G401 (cell line): ENCODE data around the gene SLFN14. TPM values are rescaled to one million over a fixed set of nuclear protein-coding genes. Genes with fewer than 3 reads are reported as not detected.
"Not testable (repeated sequence)": the region's sequence is repeated elsewhere in the genome, so short reads cannot be mapped to it uniquely, and the experiment has no call there.

Experiments used
- DNase-seq: peaks from one replicate; pipeline ENCODE4 v3.0.0-alpha.2; 2015; ENCODE audit warnings: low spot score
- in situ Hi-C: cut with HindIII; loops from 2 replicates; pipeline ENCODE4 v1.10.0; 2016; ENCODE audit warnings: low sequenced_read_pairs, mixed read lengths
- total RNA-seq: library from RNA; depleted of rRNA; stranded (reverse); fragments of >200 nt; shearing (Covaris generic); gene quantifications from 2 replicates; pipeline ENCODE4 v1.2.3, GENCODE V29; 2014; rRNA removed

The SLFN14 gene
- total RNA-seq, 1 experiment from 2014 or later = not detected

DNA sequence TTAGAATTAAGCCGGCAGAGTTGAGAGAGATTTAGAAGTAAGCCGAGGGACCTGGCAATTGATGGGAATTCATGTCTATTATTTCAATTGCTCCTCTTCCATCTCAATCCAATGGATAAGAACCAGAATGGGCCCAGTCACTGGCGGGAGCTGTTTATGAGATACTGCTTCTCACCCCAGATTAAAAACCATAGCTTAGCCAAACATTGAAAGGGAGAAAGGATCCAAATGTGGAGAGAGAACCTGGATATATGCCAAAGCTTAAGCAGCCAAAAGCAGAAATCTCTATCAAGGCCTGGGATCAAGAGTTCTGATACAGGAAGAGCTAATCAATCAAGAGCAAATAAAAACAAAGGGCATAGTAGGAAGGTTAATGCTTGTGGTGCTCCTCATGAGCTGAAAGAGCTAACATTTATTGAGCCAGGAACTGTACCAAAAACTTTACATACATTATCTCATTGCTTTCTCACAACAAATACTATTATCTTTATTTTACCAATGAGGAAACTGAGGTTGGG lies 26.0 kb downstream of the SLFN14 start:
- in situ Hi-C loops = loop anchor here (5.0 kb wide), 1 partner anchor 222 kb away; no protein-coding TSS in a partner anchor
- DNase-seq = no peak

DNA sequence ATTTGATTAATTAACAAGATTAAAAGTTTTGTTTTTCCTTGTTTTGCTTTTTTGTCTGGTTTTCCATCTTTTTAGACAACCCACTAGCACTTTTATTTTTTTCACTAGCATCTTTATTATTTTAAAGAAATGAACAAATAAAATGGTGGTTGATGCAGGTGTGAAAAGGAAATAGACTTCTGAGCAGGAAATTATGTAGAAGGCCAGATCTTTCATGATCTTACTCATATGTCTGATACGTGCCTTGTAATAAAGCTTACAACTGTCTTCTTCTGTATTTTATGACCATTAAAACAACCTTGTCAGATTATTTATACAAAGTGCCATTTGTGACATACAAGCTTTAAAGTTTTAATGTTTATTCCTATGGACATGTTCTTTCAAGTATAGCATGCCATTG lies 29.5 kb downstream of the SLFN14 start:
- in situ Hi-C loops = loop anchor here (5.0 kb wide), 1 partner anchor 219 kb away; no protein-coding TSS in a partner anchor
- no peak for DNase-seq

DNA sequence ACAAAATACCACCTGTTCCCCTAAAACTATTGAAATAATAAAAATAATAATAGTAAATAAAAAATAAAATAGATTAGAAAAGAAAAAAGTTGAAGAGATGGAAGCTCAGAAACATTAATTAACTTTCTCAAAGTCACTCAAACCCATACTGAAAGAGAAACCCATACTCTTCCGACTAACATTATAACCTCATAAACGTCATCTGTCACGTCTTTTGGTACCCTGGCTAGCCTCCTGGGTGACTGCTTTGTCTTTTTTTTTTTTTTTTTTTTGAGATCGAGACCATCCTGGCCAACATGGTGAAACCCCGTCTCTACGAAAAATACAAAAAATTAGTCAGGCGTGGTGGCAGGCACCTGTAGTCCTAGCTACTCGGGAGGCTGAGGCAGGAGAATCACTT lies 30.8 kb downstream of the SLFN14 start:
- in situ Hi-C loops = loop anchor here (5.0 kb wide), 1 partner anchor 218 kb away; no protein-coding TSS in a partner anchor
- DNase-seq = no peak

DNA sequence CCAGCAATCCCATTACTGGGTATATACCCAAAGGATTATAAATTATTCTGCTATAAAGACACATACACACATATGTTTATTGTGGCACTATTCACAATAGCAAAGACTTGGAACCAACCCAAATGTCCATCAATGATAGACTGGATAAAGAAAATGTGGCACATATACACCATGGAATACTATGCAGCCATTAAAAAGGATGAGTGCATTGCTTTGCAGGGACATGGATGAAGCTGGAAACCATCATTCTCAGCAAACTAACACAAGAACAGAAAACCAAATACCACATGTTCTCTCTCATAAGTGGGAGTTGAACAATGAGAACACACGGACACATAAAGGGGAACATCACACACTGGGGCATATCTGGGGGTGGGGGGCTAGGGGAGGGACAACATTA lies 31.3 kb downstream of the SLFN14 start:
- DNase-seq, in situ Hi-C loops: not testable (repeated sequence)

DNA sequence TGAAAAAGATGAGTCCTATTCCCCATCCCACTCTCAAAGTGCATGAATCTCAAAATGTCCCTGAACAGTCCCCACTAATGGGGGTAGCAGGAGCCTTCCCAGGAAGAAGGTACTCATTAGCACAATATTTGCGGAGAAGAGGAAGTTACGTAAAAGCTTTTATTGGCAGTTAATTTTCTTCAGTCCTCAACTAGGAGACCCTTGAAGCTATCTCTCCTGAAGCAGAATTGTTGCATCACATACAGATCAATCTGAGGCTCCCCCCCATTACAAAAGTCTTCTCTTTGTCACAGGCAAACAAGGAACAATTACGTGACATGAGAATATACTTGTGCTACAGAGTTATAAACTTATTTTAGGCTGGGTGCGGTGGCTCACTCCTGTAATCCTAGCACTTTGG lies 37.3 kb downstream of the SLFN14 start:
- in situ Hi-C loops = no loop called here
- no peak for DNase-seq

DNA sequence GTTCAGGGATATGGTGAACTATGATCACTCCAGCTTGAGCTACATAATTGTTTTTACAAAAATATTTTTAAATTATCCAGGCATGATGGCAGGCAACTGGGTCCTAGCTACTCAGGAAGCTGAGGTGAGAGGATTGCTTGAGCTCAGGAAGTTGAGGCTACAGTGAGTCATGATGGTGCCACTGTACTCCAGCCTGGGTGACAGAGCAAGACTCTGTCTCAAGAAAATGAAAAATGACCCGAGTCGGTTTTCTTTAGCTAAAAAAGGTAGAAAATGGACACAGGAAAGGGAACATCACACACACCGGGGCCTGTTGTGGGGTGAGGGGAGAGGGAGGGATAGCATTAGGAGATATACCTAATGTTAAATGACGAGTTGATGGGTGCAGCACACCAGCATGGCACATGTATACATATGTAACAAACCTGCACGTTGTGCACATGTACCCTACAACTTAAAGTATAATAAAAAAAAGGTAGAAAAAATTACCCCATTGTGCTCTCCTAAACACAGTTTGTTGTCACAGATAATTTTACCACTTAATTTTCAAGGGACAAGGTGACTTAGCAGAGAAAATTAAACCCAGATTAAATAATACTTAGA lies 38.9 kb downstream of the SLFN14 start:
- DNase-seq, in situ Hi-C loops: not testable (repeated sequence)

DNA sequence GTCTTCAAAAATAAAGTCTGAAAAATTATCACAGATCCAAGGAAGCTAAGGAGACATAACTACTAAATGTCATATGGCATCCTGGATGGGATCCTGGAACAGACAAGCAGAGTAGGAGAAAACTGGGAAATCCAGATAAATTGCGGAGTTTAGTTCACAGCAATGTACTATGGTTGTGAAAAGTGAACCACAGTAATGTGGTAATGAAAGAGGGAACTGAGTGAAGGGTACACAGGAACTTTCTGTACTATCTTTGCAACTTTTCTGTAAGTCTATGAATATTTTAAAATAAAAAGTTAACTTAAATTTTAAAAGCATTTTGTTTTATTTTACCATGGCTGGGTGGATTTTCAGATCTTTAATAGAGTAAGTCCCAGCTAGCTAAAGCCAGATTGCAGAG lies 39.5 kb downstream of the SLFN14 start:
- in situ Hi-C loops = no loop called here
- no peak for DNase-seq

DNA sequence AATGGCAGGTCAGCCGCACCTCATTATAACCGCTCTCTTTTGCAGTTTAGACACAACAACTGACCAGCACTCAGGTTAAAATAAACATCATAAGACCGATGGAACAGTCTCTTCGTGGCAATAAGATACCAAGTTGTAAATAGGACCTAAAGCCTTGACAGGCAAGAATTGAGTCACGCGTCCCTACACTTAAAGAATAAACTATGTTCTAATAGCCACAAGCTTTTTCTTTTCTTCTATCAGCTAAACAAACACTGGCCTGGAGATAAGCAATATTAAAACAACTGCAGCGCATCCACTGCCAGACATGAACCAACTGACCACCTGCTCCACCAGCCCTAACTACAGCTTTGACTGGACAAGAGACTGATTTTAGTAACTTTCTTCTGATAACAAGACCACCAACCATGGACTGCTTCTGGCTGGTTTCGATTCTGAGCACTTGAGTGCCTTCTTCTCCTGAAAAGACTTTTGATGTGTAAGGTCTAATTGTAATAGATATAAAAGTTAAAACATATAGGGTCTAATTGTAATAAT lies 40.6 kb downstream of the SLFN14 start:
- DNase-seq = no peak

DNA sequence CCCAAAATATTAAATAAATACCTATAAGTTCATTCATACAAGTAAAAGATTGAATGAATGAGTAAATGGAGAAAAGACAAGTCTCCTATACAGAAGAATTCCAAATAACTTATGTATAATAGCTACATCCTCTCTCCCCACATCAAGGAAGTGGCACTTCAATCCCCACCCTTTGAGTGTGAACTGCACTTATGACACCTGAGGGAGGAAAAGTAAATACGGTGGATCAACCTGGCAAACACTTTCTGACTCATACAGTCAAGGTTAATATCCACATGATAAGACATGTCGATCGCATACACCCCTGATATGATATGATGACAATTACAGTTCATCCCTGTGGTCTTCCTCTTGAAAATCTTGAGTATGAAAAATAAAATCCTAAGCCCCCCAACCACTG lies 41.2 kb downstream of the SLFN14 start:
- in situ Hi-C loops = no loop called here
- no peak for DNase-seq

More for the DNA sequence above, 40.6 kb downstream of the SLFN14 start:
- in situ Hi-C loops = no loop called here

DNA sequence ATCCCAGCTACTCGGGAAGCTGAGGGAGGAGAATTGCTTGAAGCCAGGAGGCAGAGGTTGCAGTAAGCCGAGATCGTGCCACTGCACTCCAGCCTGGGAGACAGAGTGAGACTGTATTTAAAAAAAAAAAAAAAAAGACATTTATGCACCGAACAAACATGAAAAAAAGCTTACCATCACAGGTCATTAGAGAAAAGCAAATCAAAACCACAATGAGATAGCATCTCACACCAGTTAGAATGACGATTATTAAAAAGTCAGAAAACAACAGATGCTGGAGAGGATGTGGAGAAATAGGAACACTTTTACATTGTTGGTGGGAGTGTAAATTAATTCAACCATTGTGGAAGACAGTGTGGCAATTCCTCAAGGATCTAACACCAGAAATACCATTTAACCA lies 42.2 kb downstream of the SLFN14 start:
- in situ Hi-C loops, DNase-seq: not testable (repeated sequence)

DNA sequence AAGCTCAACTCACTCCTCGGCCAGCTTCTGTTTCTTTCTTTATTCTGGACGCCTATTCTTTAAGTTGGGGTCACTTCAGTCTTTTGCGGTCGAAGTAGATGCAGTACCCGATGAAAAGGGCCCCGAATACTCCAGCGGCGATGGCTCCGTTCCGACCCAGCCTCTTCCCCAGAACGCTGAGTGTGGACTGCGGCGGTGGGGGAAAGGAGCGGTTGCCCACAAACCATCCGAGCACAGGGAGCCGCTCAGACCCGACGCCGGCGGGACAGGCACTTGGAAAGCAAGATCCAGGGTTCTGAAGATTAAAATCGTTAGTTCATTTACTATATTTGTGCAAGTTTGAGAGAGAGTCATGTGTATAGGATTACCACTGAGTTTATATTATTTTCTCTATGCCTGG lies 45.6 kb downstream of the SLFN14 start:
- no peak for DNase-seq
- in situ Hi-C loops = no loop called here

DNA sequence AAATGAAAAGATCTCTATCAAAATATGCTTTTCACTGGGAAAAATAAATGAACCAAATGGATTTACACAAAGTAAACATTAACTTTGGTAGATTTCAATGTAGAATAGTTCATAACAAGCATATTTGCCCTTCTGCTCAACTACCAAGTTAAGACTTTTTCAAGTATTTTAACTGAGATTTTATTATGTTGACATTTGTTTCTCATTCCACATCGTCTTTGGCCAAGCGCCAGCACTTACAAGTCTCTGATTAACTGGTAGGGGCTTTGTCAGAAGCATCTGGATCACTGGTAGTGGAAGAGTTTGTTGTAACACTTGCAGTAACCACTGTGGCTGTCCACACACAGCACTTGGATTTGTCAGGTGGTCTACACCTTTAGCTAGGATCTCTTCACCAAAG lies 46.1 kb downstream of the SLFN14 start:
- DNase-seq = no peak
- in situ Hi-C loops = no loop called here

Other genes starting within 250 kb of the SLFN14 start
- gene SLFN11, start 187.2 kb downstream of the SLFN14 start, total RNA-seq = not detected in 2 replicates
- gene SLFN12, start 128.3 kb downstream of the SLFN14 start, total RNA-seq = 12.3 and 15.0 TPM in 2 replicates
- gene SLFN13, start 112.1 kb downstream of the SLFN14 start, total RNA-seq = 0.24 TPM in 1 of 2 replicates, not detected in the other
- not detected in 2 replicates for gene SLFN12L, start 23.1 kb downstream of the SLFN14 start, total RNA-seq
- gene PEX12, start 17.8 kb upstream of the SLFN14 start, total RNA-seq = 2.4 and 5.7 TPM in 2 replicates
- gene AP2B1, start 26.5 kb upstream of the SLFN14 start, total RNA-seq = 104 and 126 TPM in 2 replicates
- 18.4 and 19.5 TPM in 2 replicates for gene RASL10B, start 170.8 kb upstream of the SLFN14 start, total RNA-seq
- gene GAS2L2, start 192.4 kb upstream of the SLFN14 start, total RNA-seq = not detected in 2 replicates
- gene C17orf50, start 200.1 kb upstream of the SLFN14 start, total RNA-seq = not detected in 2 replicates
- not detected in 2 replicates for gene MMP28, start 234.8 kb upstream of the SLFN14 start, total RNA-seq
- 18.2 and 23.9 TPM in 2 replicates for gene TAF15, start 248.7 kb upstream of the SLFN14 start, total RNA-seq